HG02970 (cell line): ENCODE data around the gene PLK3.
"Not testable (repeated sequence)": the region's sequence is repeated elsewhere in the genome, so short reads cannot be mapped to it uniquely, and the experiment has no call there.

Experiments
- ATAC-seq: cut with Tn5 transposase; IDR thresholded peaks from one replicate; pipeline ENCODE4 v1.9.1; 2021; ENCODE audit warnings: mild to moderate bottlenecking, moderate library complexity, moderate number of reproducible peaks; ENCODE audit not compliant: unreplicated experiment, low FRiP score

Gene PLK3

DNA sequence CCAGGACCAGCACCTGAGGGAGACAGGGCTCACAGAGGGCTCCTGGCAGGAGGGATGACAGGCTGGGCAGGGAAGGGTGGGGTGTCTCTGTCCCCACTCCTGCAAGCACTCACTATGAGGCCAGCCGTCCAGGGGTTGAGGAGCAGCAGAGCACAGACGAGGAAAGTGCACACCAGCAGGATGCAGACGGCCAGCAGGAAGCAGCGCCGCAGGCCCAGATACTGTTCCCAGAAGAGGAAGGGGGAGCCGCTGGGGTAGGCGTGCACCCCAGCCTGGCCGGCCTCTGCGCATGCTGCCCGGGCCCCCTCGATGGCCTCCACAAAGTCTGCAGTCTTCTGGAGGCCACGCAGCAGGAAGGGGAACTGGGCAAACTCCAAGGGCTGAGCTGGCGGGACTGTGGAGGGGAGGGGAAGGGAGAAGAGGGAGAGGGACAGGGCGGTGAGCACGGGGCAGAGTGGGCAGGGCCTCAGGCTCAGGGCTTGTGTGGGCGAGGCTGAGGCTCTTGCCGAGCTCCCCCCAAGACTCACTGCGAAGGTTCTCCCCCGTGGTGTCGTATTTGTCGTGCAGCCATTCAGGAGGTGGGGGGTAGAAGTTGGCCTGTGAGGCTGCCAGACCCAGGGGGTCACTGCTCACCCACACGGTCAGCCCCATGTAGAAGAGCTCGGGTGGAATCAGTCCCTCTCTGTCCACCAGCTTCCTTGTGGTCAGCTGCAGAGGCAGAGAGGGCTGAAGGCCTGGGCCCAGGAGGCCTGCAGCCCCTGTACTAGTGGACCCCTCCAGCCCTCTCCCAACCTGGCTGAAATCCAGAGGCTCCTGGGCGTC is 26.4 kb downstream of the PLK3 start:
- no peak for ATAC-seq

DNA sequence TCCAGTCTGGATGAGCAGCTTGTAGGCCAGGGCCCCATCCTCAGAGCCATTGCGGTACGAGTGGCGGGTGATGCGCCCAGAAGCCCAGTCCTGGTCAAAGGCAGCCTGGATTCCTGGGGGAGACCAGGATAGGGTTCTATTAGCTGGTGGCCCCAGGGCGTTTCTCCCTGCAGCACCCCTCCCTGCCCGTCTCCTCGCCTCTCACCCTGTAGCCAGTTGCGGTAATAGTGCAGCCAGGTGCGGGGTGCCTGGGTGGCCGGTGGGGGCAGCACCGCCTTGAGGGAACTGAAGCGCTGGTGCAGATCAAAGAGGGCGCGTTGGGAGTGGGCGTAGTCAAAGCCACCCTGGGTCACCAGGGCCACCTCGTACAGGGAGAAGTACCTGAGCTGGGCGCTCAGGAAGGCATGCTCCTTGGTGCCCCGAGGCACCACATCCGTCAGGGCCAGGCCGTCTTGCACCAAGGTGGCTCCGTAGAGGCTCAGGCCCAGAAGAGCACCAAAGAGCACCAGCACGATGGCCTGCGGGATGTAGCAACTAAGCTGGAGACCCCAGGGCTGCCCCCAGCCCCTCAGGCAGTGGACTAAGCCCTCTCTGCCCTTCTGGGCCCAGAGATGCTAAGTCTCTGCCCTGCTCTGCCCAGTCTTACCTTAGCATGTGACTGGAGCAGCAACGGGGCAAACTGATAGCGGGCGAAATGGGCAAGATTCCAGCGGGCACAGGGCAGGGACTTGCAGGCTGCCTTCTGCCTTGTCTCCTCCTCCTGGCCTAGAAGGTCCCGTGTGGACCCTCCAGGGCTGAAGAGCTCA is 27.2 kb downstream of the PLK3 start:
- no peak for ATAC-seq

GRCh38 chr1:44828003-44828651 is 27.9 kb downstream of the PLK3 start:
- no peak for ATAC-seq

DNA sequence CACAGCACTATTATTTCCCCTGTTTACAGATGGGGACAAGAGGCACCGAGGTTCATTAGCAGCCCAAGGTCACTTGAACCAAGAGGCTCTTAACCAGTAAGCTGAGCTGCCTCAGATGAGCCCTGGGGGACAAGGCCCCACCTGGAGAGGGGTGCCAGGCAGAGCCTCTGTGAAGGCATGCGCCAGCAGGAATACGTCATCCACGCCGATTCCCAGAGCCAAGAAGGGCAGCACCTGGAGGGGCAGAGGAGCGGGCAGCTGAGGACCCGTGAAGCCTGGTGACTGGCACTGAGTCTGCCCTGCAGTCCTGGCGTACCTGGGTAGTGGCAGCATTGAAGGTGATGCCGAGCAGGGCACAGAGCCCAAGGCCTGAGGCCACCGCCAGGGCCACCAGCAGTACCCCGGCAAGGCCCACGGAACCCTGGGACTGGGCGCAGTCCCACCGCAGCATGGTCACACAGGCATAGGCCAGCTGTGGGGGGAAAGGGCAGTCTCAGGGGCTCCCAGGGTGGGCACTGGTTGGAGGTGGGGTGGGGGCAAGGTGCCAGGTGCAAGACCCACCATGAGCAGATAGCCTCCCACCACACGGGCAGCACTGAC is 28.8 kb downstream of the PLK3 start:
- ATAC-seq: no peak

GRCh38 chr1:44829506-44830384 is 29.6 kb downstream of the PLK3 start:
- ATAC-seq: no peak

- no peak for ATAC-seq
Observed at GRCh38 chr1:44830900-44831304, 30.7 kb downstream of the PLK3 start.

- no peak for ATAC-seq
Observed at GRCh38 chr1:44831516-44831915, 31.3 kb downstream of the PLK3 start.

DNA sequence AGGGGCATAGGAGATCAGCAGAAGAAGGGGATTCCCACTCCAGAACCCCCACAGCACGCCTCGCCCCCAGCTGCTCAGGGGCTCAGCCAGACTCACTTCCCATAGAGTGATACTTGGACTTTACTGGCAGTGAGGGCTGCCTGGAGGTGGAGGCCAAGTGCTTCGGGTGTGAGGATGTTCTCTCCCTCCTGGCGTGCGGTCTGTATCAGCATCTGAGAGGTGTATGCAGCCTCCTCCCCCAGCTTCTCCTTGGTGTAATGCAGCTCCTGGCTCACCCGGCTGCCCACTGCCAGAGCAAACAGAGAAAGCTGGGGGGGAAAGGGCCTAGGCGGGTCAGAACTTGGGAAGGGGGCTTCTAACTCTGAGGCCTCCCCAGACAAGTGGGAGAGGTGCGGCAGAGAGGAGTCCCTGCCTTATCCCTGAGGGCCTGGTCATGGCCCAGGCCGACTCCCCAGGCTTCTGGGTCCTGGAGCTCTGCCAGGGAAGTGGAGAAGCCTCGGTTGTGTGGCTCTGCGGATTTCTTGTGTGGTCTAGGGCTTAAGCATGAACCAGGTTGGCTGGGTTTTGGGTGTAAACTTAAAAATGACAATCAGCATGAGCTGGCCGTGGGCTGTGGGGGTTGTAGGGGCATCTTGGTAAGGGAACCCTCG is 32.0 kb downstream of the PLK3 start:
- no peak for ATAC-seq

DNA sequence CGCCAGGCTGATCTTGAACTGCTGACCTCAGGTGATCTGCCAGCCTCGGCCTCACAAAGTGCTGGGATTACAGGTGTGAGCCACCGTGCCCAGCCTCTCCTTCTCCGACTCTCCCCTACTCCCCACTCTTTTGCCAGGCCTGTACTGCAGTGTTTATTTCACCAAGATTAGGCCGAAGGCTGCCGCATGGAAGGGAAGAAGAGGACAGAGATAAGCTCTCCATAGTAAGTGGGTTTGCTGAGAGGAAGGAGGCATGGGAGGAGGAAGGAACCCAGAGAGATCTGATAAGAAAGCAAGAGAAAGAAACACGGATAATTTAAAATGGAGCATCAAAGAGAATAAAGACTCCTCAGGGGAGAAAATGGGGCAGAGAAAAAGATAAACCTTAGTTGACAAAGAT is 34.2 kb downstream of the PLK3 start:
- no peak for ATAC-seq

- no peak for ATAC-seq
Observed at GRCh38 chr1:44835738-44836675, 35.8 kb downstream of the PLK3 start.

DNA sequence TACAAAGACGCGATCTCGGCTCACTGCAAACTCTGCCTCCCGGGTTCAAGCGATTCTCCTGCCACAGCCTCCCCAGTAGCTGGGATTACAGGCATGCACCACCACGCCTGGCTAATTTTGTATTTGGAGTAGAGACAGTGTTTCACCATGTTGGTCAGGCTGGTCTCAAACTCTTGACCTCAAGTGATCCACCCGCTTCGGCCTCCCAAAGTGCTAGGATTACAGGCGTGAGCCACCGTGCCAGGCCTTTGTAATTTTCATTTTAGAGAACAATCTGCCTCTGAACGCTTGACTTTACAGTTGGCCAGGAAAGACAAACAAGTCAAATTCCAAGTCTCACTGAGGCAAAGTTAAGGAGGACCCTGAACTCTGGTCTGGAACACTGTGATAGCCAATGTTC is 38.1 kb downstream of the PLK3 start:
- not testable (repeated sequence) for ATAC-seq

- no peak for ATAC-seq
Observed at GRCh38 chr1:44839576-44839975, 39.4 kb downstream of the PLK3 start.

- ATAC-seq: no peak
Observed at GRCh38 chr1:44842486-44842861, 42.3 kb downstream of the PLK3 start.

DNA sequence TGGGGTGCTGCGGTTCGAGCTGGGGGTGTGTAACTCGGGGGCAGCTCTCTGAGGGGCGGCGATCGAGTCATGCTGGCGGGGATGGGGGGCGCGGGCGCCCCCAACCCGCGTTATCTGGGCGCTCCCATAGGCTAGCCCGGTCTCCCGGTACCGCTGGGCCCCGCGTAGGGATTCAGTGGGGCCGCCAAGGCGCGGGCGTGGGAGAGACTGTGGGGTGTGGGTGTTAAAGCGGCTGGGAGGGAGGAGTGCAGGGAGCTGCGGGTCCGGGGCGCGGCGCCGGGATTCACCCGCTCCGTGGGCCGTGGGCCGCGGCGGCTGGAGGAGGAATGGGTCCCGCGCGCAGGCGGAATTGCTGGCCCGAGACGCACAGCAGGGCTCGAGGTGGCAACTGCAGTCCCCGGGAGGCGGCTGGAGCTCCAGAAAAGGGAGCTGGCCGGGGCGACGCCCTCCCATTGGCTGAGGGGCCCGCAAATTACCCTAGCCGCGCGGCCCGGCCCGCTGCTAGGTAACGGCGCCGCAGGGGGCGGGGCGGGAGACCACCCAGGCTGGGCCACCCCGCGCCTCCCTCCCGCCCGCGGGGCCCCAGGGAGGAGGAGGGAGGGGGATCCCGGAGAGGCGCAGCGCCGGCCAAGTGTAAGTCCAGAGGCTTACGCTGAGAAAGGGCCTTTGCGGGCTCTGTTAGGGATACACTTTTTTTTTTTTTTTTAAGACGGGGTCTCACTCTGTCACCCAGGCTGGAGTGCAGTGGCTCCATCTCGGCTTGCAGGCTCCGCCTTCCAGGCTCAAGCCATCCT is 42.9 kb downstream of the PLK3 start, which contains the start of gene PTCH2:
Gene PTCH2, minus strand, starts transcription at position 392 of the 794 bp plus-strand sequence. Its CDS starts 321 bp downstream, at position 71.
- ATAC-seq: no peak

DNA sequence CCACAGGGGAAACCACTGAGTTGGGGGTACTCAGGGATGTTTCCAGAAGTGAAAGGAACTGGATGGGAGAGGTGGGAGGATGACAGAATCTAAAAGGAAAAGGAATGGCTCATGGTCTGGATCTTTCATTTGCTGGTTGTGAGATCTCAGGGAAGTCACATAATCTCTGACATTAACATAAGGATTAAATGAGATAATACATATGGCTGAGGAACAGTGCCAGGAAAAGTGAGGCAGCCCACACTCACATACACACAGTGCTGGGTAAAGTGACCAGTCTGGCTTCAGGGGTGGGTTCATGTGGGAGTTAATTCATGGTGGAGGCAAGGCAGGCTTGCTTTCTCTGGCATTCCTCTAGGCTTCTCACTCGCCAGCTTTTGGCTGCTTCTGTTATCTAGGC is 46.8 kb downstream of the PLK3 start:
- ATAC-seq: no peak

DNA sequence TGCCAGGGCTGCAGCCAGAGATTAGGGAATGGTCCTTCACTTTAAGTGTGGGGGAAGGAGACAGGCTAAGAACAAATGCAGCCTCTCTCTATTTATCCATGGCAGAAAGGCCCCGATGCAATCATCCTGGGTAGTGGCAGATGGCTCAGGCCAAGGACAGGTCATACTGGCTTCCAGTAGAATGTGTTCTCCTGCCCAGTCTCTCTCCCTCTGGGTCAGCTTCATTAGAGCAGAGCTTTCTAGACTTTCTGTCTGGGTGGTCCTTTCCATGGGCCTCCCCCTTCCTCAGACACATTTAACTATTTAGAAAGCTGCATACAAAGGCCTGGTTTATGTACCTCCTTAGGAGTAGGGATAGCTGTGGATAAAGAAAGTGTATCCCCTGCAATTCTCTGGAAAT is 47.7 kb downstream of the PLK3 start:
- ATAC-seq: no peak

GRCh38 chr1:44848456-44849181 is 48.4 kb downstream of the PLK3 start:
- ATAC-seq: no peak
